ENCODE data around the gene RPL34. TPM values are rescaled to one million over a fixed set of nuclear protein-coding genes. Genes with fewer than 3 reads are reported as not detected.

The RPL34 gene
- total RNA-seq, 2 donors from 2014 or later: 1,481 to 2,007 TPM

GRCh38 chr4:108611365-108611764 lies 9.0 kb upstream of the RPL34 start:
- Mint-ChIP-seq H3K27me3 (no peaks in the 10 kb centered on the region), H3K27ac (no peak overlapping the region), H3K36me3 (ENCODE audit: low read depth) (peaks cover 24% of the 10 kb centered on the region), H3K4me1 (no peaks in the 10 kb centered on the region), H3K4me3 (no peak overlapping the region), H3K9me3 (no peaks in the 10 kb centered on the region)
- no peak for ATAC-seq (replicated peaks)

- ATAC-seq (replicated peaks): no peak
- Mint-ChIP-seq H3K36me3 (ENCODE audit: low read depth) (peaks cover 30% of the 10 kb centered on the region), H3K9me3 (no peaks in the 10 kb centered on the region), H3K27me3 (no peaks in the 10 kb centered on the region), H3K4me1 (no peaks in the 10 kb centered on the region), H3K27ac (no peak overlapping the region), H3K4me3 (no peak overlapping the region)
Measured at GRCh38 chr4:108612365-108612764, 8.0 kb upstream of the RPL34 start.

- Mint-ChIP-seq H3K27ac (peak overlapping the region; percentile 99), H3K36me3 (ENCODE audit: low read depth) (peaks cover 68% of the 10 kb centered on the region), H3K4me3 (peak overlapping the region; percentile 99), H3K9me3 (no peaks in the 10 kb centered on the region), H3K27me3 (no peaks in the 10 kb centered on the region), H3K4me1 (peaks cover 26% of the 10 kb centered on the region)
- peak; percentile 29 for ATAC-seq (replicated peaks)
Measured at GRCh38 chr4:108619372-108620100, 840 bp upstream of the RPL34 start.

GRCh38 chr4:108620933-108621905 lies 843 bp downstream of the RPL34 start:
- H3K4me1 Mint-ChIP-seq: peaks cover 26% of the 10 kb centered on the region
- no peaks in the 10 kb centered on the region for H3K9me3 Mint-ChIP-seq
- ATAC-seq (replicated peaks): no peak
- H3K27ac Mint-ChIP-seq: peak overlapping the region; percentile 99
- H3K27me3 Mint-ChIP-seq: no peaks in the 10 kb centered on the region
- H3K36me3 Mint-ChIP-seq (ENCODE audit: low read depth): peaks cover 71% of the 10 kb centered on the region
- H3K4me3 Mint-ChIP-seq: peak overlapping the region; percentile 99

GRCh38 chr4:108622022-108622421 lies 1.6 kb downstream of the RPL34 start:
- Mint-ChIP-seq H3K27ac (peak overlapping the region; percentile 99), H3K36me3 (ENCODE audit: low read depth) (peaks cover 71% of the 10 kb centered on the region), H3K27me3 (no peaks in the 10 kb centered on the region), H3K4me1 (peaks cover 26% of the 10 kb centered on the region), H3K4me3 (peak overlapping the region; percentile 99), H3K9me3 (no peaks in the 10 kb centered on the region)
- ATAC-seq (replicated peaks): peak; percentile 47

GRCh38 chr4:108622828-108623227 lies 2.5 kb downstream of the RPL34 start:
- Mint-ChIP-seq H3K36me3 (ENCODE audit: low read depth) (peaks cover 79% of the 10 kb centered on the region), H3K27me3 (no peaks in the 10 kb centered on the region), H3K4me1 (peaks cover 26% of the 10 kb centered on the region), H3K27ac (peak overlapping the region; percentile 99), H3K4me3 (peak overlapping the region; percentile 99), H3K9me3 (no peaks in the 10 kb centered on the region)
- ATAC-seq (replicated peaks): no peak

- no peak for ATAC-seq (replicated peaks)
- Mint-ChIP-seq H3K27me3 (no peaks in the 10 kb centered on the region), H3K27ac (peak overlapping the region; percentile 58), H3K9me3 (no peaks in the 10 kb centered on the region), H3K36me3 (ENCODE audit: low read depth) (peaks cover 96% of the 10 kb centered on the region), H3K4me3 (peak overlapping the region; percentile 99), H3K4me1 (peaks cover 18% of the 10 kb centered on the region)
Measured at GRCh38 chr4:108624263-108625056, 4.1 kb downstream of the RPL34 start.

GRCh38 chr4:108626056-108626455 lies 5.7 kb downstream of the RPL34 start:
- Mint-ChIP-seq H3K4me1 (peaks cover 18% of the 10 kb centered on the region), H3K36me3 (ENCODE audit: low read depth) (peaks cover 100% of the 10 kb centered on the region), H3K4me3 (no peak overlapping the region), H3K27ac (peak overlapping the region; percentile 48), H3K27me3 (no peaks in the 10 kb centered on the region), H3K9me3 (no peaks in the 10 kb centered on the region)
- ATAC-seq (replicated peaks): no peak

GRCh38 chr4:108628411-108628810 lies 8.0 kb downstream of the RPL34 start:
- Mint-ChIP-seq H3K4me3 (no peak overlapping the region), H3K36me3 (ENCODE audit: low read depth) (peaks cover 100% of the 10 kb centered on the region), H3K4me1 (peaks cover 11% of the 10 kb centered on the region), H3K9me3 (no peaks in the 10 kb centered on the region), H3K27ac (no peak overlapping the region), H3K27me3 (no peaks in the 10 kb centered on the region)
- no peak for ATAC-seq (replicated peaks)

GRCh38 chr4:108635070-108635655 lies 14.8 kb downstream of the RPL34 start:
- no peaks in the 10 kb centered on the region for H3K9me3 Mint-ChIP-seq
- no peak for ATAC-seq (replicated peaks)
- H3K27me3 Mint-ChIP-seq: no peaks in the 10 kb centered on the region
- H3K27ac Mint-ChIP-seq: no peak overlapping the region
- H3K36me3 Mint-ChIP-seq (ENCODE audit: low read depth): peaks cover 78% of the 10 kb centered on the region
- H3K4me1 Mint-ChIP-seq: no peaks in the 10 kb centered on the region
- H3K4me3 Mint-ChIP-seq: no peak overlapping the region

- Mint-ChIP-seq H3K4me3 (no peak overlapping the region), H3K27me3 (no peaks in the 10 kb centered on the region), H3K27ac (no peak overlapping the region), H3K36me3 (ENCODE audit: low read depth) (peaks cover 67% of the 10 kb centered on the region), H3K9me3 (no peaks in the 10 kb centered on the region), H3K4me1 (no peaks in the 10 kb centered on the region)
- no peak for ATAC-seq (replicated peaks)
Measured at GRCh38 chr4:108636246-108636645, 15.9 kb downstream of the RPL34 start.

- Mint-ChIP-seq H3K27ac (no peak overlapping the region), H3K27me3 (no peaks in the 10 kb centered on the region), H3K36me3 (ENCODE audit: low read depth) (peaks cover 51% of the 10 kb centered on the region), H3K9me3 (no peaks in the 10 kb centered on the region), H3K4me1 (no peaks in the 10 kb centered on the region), H3K4me3 (no peak overlapping the region)
- no peak for ATAC-seq (replicated peaks)
Measured at GRCh38 chr4:108637856-108638255, 17.5 kb downstream of the RPL34 start.

GRCh38 chr4:108644237-108644636 lies 23.9 kb downstream of the RPL34 start:
- Mint-ChIP-seq H3K27me3 (no peaks in the 10 kb centered on the region), H3K36me3 (ENCODE audit: low read depth) (peaks cover 2% of the 10 kb centered on the region), H3K27ac (no peak overlapping the region), H3K4me3 (no peak overlapping the region), H3K4me1 (no peaks in the 10 kb centered on the region), H3K9me3 (no peaks in the 10 kb centered on the region)
- ATAC-seq (replicated peaks): no peak

- no peak overlapping the region for H3K4me3 Mint-ChIP-seq
- no peaks in the 10 kb centered on the region for H3K9me3 Mint-ChIP-seq
- no peaks in the 10 kb centered on the region for H3K27me3 Mint-ChIP-seq
- H3K4me1 Mint-ChIP-seq: peaks cover 4% of the 10 kb centered on the region
- H3K36me3 Mint-ChIP-seq (ENCODE audit: low read depth): peaks cover 9% of the 10 kb centered on the region
- ATAC-seq (replicated peaks): no peak
- H3K27ac Mint-ChIP-seq: no peak overlapping the region
Measured at GRCh38 chr4:108646706-108647105, 26.3 kb downstream of the RPL34 start.

All from activated T-helper 17 cell treated with anti-CD3 and anti-CD28 coated beads, Interleukin-2, amount 50 U/mL, for 72 hours (primary cell).